NCI-H345 (cell line): ENCODE results near the gene TMEM101.
"Not testable (repeated sequence)": the region's sequence is repeated elsewhere in the genome, so short reads cannot be mapped to it uniquely, and the experiment has no call there.

ENCODE experiments used
- DNase-seq: peaks from one replicate; lab custom pipeline; 2025; lab: John Stamatoyannopoulos, UW

TMEM101 gene

GRCh38 chr17:44014437-44015172, at the start of gene TMEM101:
Gene TMEM101, minus strand, starts transcription at chr17:44014963. Its CDS starts 11 bp downstream, at chr17:44014952.
- peak; percentile 95 for DNase-seq

GRCh38 chr17:44063704-44064639, 49.2 kb upstream of the TMEM101 start:
- DNase-seq, result no peak

- DNase-seq, result no peak
Measured at GRCh38 chr17:44062871-44063270, 48.1 kb upstream of the TMEM101 start.

- no peak for DNase-seq
Measured at GRCh38 chr17:44061446-44061845, 46.7 kb upstream of the TMEM101 start.

GRCh38 chr17:44059101-44059892, 44.5 kb upstream of the TMEM101 start:
- DNase-seq, result no peak

- no peak for DNase-seq
Measured at GRCh38 chr17:44053125-44053872, 38.5 kb upstream of the TMEM101 start.

- no peak for DNase-seq
Measured at GRCh38 chr17:44049294-44050060, 34.7 kb upstream of the TMEM101 start.

- not testable (repeated sequence) for DNase-seq
Measured at GRCh38 chr17:44046893-44047292, 32.1 kb upstream of the TMEM101 start.

GRCh38 chr17:44045486-44045885, 30.7 kb upstream of the TMEM101 start:
- no peak for DNase-seq

- no peak for DNase-seq
Measured at GRCh38 chr17:44044071-44044470, 29.3 kb upstream of the TMEM101 start.

GRCh38 chr17:44043272-44043696, 28.5 kb upstream of the TMEM101 start:
- DNase-seq, result no peak

GRCh38 chr17:44039829-44040635, 25.3 kb upstream of the TMEM101 start:
- no peak for DNase-seq

- DNase-seq, result no peak
Measured at GRCh38 chr17:44038604-44039011, 23.8 kb upstream of the TMEM101 start.

- DNase-seq, result no peak
Measured at GRCh38 chr17:44037471-44037870, 22.7 kb upstream of the TMEM101 start.

- DNase-seq, result not testable (repeated sequence)
Measured at GRCh38 chr17:44034688-44035087, 19.9 kb upstream of the TMEM101 start.

GRCh38 chr17:44033861-44034408, 19.2 kb upstream of the TMEM101 start:
- DNase-seq, result no peak

- no peak for DNase-seq
Measured at GRCh38 chr17:44030482-44030881, 15.7 kb upstream of the TMEM101 start.

- DNase-seq, result no peak
Measured at GRCh38 chr17:44029736-44030135, 15.0 kb upstream of the TMEM101 start.

- no peak for DNase-seq
Measured at GRCh38 chr17:44024853-44025252, 10.1 kb upstream of the TMEM101 start.
